Activated naive CD8-positive, alpha-beta T cell treated with anti-CD3 and anti-CD28 coated beads for 36 hours (primary cell): ENCODE data around the gene HS6ST3. TPM values are rescaled to one million over a fixed set of nuclear protein-coding genes. Genes with fewer than 3 reads are reported as not detected.

Source experiments
- DNase-seq: peaks from one replicate; pipeline ENCODE4 v3.0.0; 2021
- H3K27ac Mint-ChIP-seq: one replicate; pipeline ENCODE4 v1.8.0; 2022; ENCODE audit warnings: mild to moderate bottlenecking, moderate library complexity, mixed read lengths
- H3K27me3 Mint-ChIP-seq: one replicate; pipeline ENCODE4 v1.8.0; 2022; ENCODE audit warnings: mild to moderate bottlenecking, mixed read lengths
- H3K36me3 Mint-ChIP-seq: one replicate; pipeline ENCODE4 v1.8.0; 2021; ENCODE audit warnings: mild to moderate bottlenecking, mixed read lengths
- H3K4me1 Mint-ChIP-seq: one replicate; pipeline ENCODE4 v1.8.0; 2021; ENCODE audit warnings: mixed read lengths
- H3K4me3 Mint-ChIP-seq: one replicate; pipeline ENCODE4 v1.8.0; 2022; ENCODE audit warnings: mild to moderate bottlenecking, moderate library complexity, mixed read lengths
- H3K9me3 Mint-ChIP-seq: one replicate; pipeline ENCODE4 v1.8.0; 2022; ENCODE audit warnings: mixed read lengths
- total RNA-seq, 2 experiments: library from RNA; stranded (reverse); gene quantifications; one replicate each; pipeline ENCODE4 v1.2.3, GENCODE V29; 2021

HS6ST3 gene
- total RNA-seq, 2 experiments from 2014 or later = not detected

DNA sequence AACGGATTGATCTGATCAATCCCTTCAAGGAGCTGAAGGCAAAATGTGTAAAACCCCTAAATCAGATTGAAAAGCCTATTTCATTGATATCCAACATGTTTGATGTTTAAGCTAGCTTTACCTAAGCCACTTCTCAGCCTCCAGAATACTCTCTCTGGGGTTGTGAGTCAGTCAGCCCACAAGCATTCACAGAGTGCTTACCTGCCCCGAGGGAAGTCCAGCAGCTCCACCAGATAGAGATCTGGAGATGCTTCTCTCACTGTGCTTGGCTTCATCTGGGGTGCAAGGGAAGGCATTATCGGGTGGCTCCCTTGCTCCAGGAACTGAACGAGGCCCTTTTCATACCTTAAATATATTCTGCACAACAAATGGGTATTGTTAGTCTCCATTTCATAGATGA lies 744.7 kb downstream of the HS6ST3 start:
- DNase-seq = no peak
- Mint-ChIP-seq H3K27ac (no peak overlapping the region), H3K4me1 (no peaks in the 10 kb centered on the region), H3K36me3 (no peaks in the 10 kb centered on the region), H3K27me3 (peaks cover 3% of the 10 kb centered on the region), H3K9me3 (peaks cover under 1% of the 10 kb centered on the region), H3K4me3 (no peak overlapping the region)

DNA sequence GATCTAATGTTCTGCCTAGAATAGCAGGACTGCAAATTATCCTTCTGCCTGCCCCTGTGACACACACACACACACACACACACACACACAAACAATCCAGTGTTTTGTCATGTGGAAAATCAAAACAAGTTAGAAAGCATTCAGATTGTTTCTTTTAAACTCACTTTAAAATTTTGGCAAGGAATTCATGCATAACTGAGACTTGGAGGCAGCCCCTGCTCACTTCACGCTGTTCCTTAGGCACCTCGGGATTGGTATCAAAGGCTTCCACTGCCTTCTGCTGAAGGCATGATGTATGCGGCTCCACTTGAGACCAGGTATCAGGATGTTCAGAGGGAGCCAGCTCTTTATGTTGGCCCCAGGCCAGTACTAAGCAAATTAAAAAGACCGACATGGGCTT lies 745.6 kb downstream of the HS6ST3 start:
- Mint-ChIP-seq H3K27ac (no peak overlapping the region), H3K9me3 (peaks cover 3% of the 10 kb centered on the region), H3K27me3 (peaks cover 3% of the 10 kb centered on the region), H3K4me1 (no peaks in the 10 kb centered on the region), H3K36me3 (no peaks in the 10 kb centered on the region), H3K4me3 (no peak overlapping the region)
- DNase-seq = no peak

DNA sequence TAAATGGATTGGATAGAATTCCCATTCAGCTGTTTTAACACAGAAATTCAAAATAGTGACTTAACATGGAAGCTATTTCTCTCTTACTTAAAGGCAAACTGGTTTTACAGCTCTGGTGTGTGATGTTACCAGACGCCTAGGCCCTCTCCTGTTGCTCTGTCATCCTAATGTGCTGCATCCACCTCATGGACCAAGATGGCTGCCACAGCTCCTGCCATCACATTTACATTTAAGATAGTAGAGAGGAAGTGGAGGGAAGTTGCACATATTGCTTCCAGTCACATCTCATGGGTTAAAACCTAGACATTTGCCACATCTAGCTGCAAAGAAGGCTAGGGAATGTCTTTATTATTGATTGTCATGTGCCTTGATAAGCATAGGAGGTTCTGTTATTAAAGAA lies 746.8 kb downstream of the HS6ST3 start:
- Mint-ChIP-seq H3K9me3 (peaks cover 3% of the 10 kb centered on the region), H3K4me1 (no peaks in the 10 kb centered on the region), H3K36me3 (no peaks in the 10 kb centered on the region), H3K4me3 (no peak overlapping the region), H3K27me3 (peaks cover 3% of the 10 kb centered on the region), H3K27ac (no peak overlapping the region)
- no peak for DNase-seq

DNA sequence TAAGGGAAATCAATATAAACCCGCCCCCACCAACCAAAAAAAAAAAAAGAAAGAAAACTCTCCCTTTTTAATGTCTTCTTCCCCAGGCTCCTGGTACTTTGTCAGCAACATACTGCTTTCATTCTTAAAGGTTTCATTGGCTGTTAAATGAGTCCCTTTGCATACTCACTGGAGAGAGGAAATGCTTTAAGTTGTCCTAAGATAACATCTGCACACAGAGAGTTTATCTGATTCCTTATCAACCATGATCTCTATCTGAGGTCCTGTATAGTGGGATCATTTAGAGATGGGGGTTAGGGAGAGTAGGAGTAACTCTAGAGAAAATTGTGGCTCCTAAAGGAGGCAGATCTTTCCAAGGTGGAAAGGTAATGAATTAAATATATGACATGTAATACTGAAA lies 747.9 kb downstream of the HS6ST3 start:
- Mint-ChIP-seq H3K4me1 (no peaks in the 10 kb centered on the region), H3K9me3 (peaks cover 3% of the 10 kb centered on the region), H3K27ac (no peak overlapping the region), H3K27me3 (peaks cover 3% of the 10 kb centered on the region), H3K36me3 (no peaks in the 10 kb centered on the region), H3K4me3 (no peak overlapping the region)
- DNase-seq = no peak

DNA sequence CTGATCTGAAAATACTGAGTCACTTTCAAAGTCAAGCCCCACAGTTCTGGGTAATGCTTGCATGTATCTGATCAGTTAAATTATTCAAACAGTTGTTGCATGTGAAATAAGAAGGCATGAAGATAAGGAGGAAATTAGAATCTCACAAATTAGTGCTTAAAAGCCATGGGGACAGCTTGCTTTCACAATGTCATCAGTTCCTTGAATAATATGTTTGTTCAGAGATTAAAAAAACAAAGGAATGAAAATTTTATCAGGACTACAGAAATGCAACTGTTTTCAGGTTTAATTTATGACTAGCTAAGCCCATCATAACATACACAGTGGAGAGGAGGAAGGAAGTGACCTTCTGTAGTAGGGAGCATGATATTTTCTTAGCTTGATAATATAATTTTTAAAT lies 754.3 kb downstream of the HS6ST3 start:
- DNase-seq = no peak
- Mint-ChIP-seq H3K4me1 (no peaks in the 10 kb centered on the region), H3K4me3 (no peak overlapping the region), H3K9me3 (peaks cover 3% of the 10 kb centered on the region), H3K27ac (no peak overlapping the region), H3K36me3 (no peaks in the 10 kb centered on the region), H3K27me3 (no peaks in the 10 kb centered on the region)

DNA sequence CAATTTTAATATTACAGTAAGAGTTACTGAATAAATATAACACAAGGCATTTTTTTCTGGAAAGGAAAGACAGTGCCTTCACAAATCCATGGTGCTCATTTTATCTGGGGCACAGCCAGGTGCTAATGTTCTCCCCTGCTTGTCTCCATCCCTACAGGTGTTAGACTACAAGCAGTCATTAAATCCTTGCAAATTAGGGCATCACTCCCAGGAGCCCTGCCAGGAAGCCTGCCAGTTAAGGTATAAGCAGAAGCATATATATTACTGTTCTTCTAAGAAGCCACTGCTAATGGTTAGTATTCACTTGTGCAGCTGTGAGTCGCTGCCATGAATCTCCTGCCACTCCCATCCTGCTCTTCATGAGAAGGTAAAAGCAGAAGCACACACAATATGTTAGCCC lies 754.7 kb downstream of the HS6ST3 start:
- no peak overlapping the region for H3K27ac Mint-ChIP-seq
- peaks cover 2% of the 10 kb centered on the region for H3K9me3 Mint-ChIP-seq
- H3K36me3 Mint-ChIP-seq = no peaks in the 10 kb centered on the region
- H3K4me1 Mint-ChIP-seq = no peaks in the 10 kb centered on the region
- no peak overlapping the region for H3K4me3 Mint-ChIP-seq
- DNase-seq = no peak
- H3K27me3 Mint-ChIP-seq = no peaks in the 10 kb centered on the region

DNA sequence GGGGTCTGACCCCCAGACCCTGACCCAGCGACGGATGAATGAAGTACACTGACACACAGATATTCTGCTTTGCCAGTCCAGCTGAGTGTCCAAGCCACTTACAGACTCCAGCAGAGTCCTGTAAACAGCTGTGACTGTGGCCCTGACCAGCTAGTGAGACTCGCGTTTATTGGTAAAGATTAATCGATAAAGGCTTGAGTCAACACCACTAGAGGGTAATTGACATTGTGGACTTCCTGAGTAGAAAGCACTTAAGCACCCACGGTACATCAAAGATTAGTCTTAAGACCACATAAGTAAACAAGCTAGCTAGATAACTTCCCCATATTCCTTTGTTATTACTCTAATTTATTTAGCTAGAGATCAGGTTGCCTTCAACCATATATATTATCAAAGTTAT lies 758.4 kb downstream of the HS6ST3 start:
- H3K9me3 Mint-ChIP-seq = no peaks in the 10 kb centered on the region
- H3K4me1 Mint-ChIP-seq = no peaks in the 10 kb centered on the region
- no peaks in the 10 kb centered on the region for H3K36me3 Mint-ChIP-seq
- DNase-seq = no peak
- no peak overlapping the region for H3K27ac Mint-ChIP-seq
- no peak overlapping the region for H3K4me3 Mint-ChIP-seq
- H3K27me3 Mint-ChIP-seq = peaks cover 3% of the 10 kb centered on the region

DNA sequence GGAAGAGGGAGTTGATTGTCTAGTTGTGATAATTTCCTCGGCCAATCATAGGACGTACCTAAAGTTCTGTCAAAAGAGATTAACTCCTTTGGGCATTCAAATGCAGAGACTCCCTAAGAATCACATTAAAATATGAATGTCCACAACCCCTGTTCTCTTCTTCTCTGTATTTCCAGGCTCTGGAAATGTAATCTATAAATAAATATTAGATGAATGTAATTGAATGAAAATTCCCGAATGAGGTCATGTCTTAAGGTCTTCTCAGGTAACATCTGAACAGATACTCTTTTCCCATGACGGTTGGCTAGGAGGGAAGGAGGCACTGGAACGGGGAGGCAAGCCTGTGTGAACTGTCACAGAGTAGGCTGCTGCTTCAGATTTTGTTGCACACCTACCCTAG lies 759.2 kb downstream of the HS6ST3 start:
- Mint-ChIP-seq H3K9me3 (no peaks in the 10 kb centered on the region), H3K4me1 (no peaks in the 10 kb centered on the region), H3K27ac (no peak overlapping the region), H3K4me3 (no peak overlapping the region), H3K36me3 (no peaks in the 10 kb centered on the region), H3K27me3 (peaks cover 3% of the 10 kb centered on the region)
- no peak for DNase-seq

DNA sequence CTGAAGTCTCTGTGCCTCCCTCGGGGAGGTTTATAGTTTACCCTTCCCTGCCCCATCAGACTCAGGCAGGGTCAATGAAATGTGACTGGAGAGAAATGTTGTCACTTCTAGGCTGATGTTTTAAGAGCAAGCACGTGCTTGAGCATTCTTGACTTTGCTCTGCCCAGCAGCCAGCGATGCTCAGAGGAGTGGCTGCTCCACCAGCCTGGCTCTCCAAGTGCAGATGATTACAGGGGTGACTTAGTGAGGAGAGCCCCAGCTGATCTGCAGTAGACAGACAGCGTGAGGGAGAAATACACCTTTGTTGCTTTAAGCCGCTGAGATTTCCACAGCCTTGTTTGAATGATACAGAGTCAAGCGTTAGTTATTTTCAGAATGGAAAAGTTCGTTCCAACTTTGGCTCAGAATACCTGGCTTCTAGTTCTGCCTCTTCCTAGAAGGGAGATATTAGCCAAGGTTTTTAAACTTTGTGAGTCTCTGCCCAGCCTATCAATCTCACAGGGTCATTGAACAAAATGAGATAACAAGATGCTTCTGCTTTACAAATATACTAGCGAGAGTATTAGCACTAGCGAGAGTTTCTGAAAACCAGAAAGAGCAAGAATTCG lies 760.7 kb downstream of the HS6ST3 start:
- Mint-ChIP-seq H3K27me3 (peaks cover 3% of the 10 kb centered on the region), H3K9me3 (no peaks in the 10 kb centered on the region), H3K4me3 (no peak overlapping the region), H3K36me3 (no peaks in the 10 kb centered on the region), H3K4me1 (no peaks in the 10 kb centered on the region), H3K27ac (no peak overlapping the region)
- no peak for DNase-seq

DNA sequence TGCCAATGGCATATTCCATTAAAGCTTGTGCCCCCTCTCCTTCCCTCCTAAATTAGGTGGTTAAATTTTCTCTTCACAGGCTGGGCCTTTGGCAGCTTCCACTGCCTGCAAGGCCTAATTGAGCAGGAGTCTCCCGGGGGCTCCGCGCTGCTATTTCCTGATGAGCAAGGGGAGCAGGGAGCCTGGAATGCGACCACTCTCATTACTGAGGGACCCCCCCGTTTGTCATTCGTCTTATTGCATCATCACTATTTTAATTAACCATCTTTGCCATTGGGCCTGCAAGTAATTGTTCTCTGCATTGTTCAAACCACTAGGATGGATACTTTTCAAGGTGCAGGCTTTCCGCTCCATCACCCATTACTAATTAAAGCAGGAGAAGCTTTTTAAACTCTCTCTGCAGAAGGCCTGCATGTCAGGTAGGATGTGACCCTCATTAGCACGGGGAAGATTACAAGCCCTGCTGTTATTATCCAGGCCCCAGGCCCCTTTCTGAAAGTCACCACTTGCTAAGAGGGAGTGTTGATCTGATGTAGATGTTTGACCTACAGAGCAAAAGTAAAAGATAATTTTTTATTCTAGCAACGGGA lies 762.0 kb downstream of the HS6ST3 start:
- Mint-ChIP-seq H3K4me3 (no peak overlapping the region), H3K36me3 (no peaks in the 10 kb centered on the region), H3K9me3 (no peaks in the 10 kb centered on the region), H3K27me3 (peaks cover 3% of the 10 kb centered on the region), H3K27ac (no peak overlapping the region), H3K4me1 (no peaks in the 10 kb centered on the region)
- no peak for DNase-seq

DNA sequence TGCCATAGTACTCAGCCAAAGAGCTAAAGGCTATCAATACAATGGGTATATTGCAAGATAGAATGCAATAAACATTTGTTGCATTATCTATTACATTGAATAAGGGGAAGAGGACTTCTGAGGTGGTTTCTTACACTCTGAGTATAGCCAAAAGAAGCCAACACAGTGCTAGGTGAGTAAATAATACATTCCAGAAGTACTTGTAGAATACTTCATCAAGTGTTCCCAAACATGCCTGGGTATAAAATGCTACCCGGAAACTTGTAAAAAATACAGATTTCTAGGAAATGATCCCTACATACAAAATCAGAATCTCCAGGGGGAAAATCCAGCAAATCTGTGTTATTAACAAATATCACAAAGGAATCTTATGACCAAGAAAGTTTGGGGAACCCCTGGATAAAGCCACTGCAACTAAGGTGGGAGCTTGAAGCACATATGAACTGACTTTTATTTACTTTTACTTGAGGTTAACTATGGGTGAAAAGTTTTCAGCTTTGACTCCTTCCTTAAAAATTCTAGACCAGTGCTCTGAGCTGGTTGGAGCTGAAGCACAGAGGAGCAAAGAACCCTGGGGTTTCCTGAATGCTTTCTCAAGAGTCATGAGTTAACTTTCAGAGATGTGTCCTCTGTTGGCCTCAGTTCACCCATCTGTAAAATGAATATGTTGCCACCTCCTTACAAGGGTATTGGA lies 768.4 kb downstream of the HS6ST3 start:
- Mint-ChIP-seq H3K4me1 (no peaks in the 10 kb centered on the region), H3K36me3 (no peaks in the 10 kb centered on the region), H3K27ac (no peak overlapping the region), H3K4me3 (no peak overlapping the region), H3K27me3 (no peaks in the 10 kb centered on the region), H3K9me3 (no peaks in the 10 kb centered on the region)
- DNase-seq = no peak

DNA sequence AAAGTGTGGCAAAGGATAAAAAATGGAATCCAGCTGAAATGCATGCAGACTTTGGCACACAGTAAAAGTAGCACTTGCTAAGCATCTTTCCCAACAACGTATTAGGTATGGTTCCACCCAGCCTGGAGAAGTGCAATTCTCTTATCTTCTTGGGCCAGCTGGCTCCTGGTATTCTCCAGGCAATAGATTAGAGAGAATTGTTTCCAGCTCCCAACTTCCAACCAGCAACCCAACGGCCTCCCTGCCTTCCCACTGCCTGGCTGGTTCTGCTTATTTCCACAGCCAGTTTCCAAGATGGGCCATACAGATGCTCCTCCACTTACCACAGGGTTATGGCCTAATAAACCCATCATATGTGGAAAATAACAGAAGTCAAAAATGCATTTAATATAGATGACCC lies 771.0 kb downstream of the HS6ST3 start:
- H3K4me1 Mint-ChIP-seq = no peaks in the 10 kb centered on the region
- H3K36me3 Mint-ChIP-seq = no peaks in the 10 kb centered on the region
- no peaks in the 10 kb centered on the region for H3K27me3 Mint-ChIP-seq
- H3K9me3 Mint-ChIP-seq = no peaks in the 10 kb centered on the region
- no peak for DNase-seq
- no peak overlapping the region for H3K27ac Mint-ChIP-seq
- H3K4me3 Mint-ChIP-seq = no peak overlapping the region

DNA sequence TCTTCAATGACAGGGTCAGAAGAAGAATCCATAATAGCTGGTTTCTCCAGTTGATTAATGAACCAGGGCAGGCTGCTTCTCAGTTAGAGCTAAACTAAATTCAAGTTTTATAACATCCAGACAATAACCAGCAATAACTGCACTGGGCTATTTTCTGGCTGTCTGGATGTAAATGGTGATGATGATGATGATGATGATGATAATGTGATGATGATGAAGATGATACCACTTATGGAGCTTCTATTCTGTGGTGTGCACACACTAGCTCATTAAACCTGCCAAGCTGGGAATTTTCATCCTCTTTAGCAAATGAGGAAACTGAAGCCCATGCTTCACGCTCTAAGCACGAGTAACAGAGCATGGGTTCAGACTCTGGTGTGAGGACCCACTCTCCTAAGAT lies 772.2 kb downstream of the HS6ST3 start:
- Mint-ChIP-seq H3K9me3 (no peaks in the 10 kb centered on the region), H3K4me3 (no peak overlapping the region), H3K27ac (no peak overlapping the region), H3K27me3 (no peaks in the 10 kb centered on the region), H3K4me1 (no peaks in the 10 kb centered on the region), H3K36me3 (no peaks in the 10 kb centered on the region)
- DNase-seq = no peak

DNA sequence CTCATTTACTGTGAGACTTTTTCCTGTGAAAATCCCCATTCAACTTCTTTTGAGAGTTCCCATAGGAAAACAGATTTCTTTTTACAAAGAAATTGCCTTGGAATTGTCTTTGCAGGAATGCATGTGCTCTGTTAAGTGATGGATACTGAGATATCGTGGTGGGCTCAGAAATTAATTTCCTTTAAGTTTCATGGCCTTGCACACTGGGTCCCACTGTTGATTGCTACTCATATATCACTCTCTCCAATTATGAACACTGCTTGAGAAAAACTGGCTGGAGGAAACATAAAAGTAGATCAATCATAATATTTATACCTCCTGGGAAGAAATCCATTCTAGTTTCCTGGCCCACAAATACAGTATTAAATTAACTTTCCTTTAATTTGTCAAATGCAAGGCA lies 773.1 kb downstream of the HS6ST3 start:
- no peak overlapping the region for H3K27ac Mint-ChIP-seq
- H3K27me3 Mint-ChIP-seq = no peaks in the 10 kb centered on the region
- no peaks in the 10 kb centered on the region for H3K4me1 Mint-ChIP-seq
- no peaks in the 10 kb centered on the region for H3K9me3 Mint-ChIP-seq
- DNase-seq = no peak
- H3K36me3 Mint-ChIP-seq = no peaks in the 10 kb centered on the region
- H3K4me3 Mint-ChIP-seq = no peak overlapping the region

DNA sequence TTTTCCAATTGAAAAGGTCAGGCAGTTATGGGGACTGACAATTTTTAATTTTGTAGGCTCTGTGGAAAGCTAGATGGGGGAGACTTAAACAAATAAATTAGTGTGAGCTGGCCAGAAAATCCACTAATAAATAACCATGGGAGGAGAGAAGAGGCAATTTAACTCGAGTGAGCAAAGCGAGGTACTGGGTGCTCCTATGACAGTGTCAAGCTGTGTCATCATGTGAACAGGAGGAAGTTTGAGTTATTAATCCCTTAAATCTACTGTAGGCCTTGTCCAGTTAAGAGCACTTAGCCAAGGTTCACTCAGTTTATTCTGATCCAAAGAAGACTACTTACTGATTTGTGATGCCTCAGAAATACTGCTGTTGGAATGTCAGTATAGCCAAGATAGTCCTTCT lies 781.6 kb downstream of the HS6ST3 start:
- DNase-seq = no peak
- Mint-ChIP-seq H3K36me3 (no peaks in the 10 kb centered on the region), H3K4me1 (no peaks in the 10 kb centered on the region), H3K9me3 (no peaks in the 10 kb centered on the region), H3K27ac (no peak overlapping the region), H3K4me3 (no peak overlapping the region), H3K27me3 (peaks cover 5% of the 10 kb centered on the region)

DNA sequence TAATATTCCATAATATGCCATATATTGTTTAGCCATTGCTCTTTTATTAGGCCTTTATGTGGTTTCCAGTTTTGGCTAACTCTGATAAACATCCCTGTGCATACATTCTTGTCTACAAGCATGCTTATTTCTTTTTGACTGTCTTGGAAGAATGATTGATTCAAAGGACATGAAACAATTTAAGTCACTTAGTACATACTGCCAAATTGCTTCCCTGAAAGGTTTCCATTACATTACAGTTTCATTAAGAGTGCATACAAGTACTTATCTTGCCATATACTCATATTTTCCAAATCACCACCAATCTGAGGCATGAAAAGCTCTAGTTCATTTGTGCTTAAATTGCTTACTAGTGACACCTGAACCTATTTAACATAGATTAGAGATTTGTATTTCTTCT lies 790.5 kb downstream of the HS6ST3 start:
- no peaks in the 10 kb centered on the region for H3K36me3 Mint-ChIP-seq
- no peaks in the 10 kb centered on the region for H3K9me3 Mint-ChIP-seq
- H3K4me3 Mint-ChIP-seq = no peak overlapping the region
- no peaks in the 10 kb centered on the region for H3K4me1 Mint-ChIP-seq
- H3K27ac Mint-ChIP-seq = no peak overlapping the region
- DNase-seq = no peak
- no peaks in the 10 kb centered on the region for H3K27me3 Mint-ChIP-seq
